OCI-M2 (cell line): Measurements from ENCODE around the gene GRIN2A.

Experiments
- DNase-seq: peaks from one replicate; lab custom pipeline; 2025; ENCODE audit not compliant: unreplicated experiment; lab: John Stamatoyannopoulos, UW

GRIN2A gene

GRCh38 chr16:9870962-9871361, 311.3 kb downstream of the GRIN2A start:
- DNase-seq = no peak

GRCh38 chr16:9869776-9870175, 312.5 kb downstream of the GRIN2A start:
- DNase-seq = no peak

- DNase-seq = no peak
Observed at GRCh38 chr16:9868606-9869149, 313.6 kb downstream of the GRIN2A start.

GRCh38 chr16:9867176-9867575, 315.1 kb downstream of the GRIN2A start:
- no peak for DNase-seq

- DNase-seq = no peak
Observed at GRCh38 chr16:9864461-9864860, 317.8 kb downstream of the GRIN2A start.

GRCh38 chr16:9862327-9862726, 319.9 kb downstream of the GRIN2A start:
- DNase-seq = no peak

GRCh38 chr16:9860876-9861275, 321.4 kb downstream of the GRIN2A start:
- no peak for DNase-seq

GRCh38 chr16:9859701-9860327, 322.4 kb downstream of the GRIN2A start:
- DNase-seq = no peak

DNA sequence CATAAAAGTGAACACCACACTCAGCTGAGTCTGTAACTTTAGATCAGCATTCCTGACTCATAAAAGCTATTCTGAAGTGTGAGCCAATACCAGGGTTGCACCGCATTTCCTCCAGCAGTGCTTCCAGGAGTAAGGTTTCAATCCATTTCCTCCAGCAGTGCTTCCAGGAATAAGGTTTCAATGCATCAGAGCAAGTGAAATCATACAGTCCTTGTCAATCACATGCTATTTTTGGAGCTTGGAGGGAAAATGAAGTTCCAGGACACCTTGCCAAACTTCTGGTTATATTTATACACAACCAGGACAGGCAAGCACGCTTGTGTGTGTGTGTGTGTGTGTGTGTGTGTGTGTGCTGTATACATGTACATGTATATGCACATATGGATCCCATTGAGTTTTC, 327.6 kb downstream of the GRIN2A start:
- DNase-seq = no peak

GRCh38 chr16:9852003-9852402, 330.2 kb downstream of the GRIN2A start:
- no peak for DNase-seq

DNA sequence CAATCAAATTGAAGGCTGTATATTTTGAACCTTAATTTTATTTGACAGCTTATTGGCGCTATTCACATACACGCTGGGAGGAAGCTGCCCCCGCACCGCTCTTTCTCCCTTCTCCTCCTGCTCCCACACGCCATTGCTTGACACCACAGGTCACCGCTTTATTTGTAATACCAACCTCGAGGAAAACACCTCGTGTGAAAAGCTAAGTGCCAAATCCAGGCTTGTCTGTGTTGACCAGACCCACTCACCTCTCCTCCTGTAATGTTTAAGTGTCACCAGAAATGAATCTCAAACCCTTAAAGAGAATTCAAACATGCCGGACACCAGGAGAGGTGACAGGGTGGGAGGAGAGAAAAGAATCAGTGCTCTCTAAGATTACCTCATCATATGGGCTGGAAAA, 331.4 kb downstream of the GRIN2A start:
- no peak for DNase-seq

GRCh38 chr16:9849697-9850245, 332.5 kb downstream of the GRIN2A start:
- no peak for DNase-seq

DNA sequence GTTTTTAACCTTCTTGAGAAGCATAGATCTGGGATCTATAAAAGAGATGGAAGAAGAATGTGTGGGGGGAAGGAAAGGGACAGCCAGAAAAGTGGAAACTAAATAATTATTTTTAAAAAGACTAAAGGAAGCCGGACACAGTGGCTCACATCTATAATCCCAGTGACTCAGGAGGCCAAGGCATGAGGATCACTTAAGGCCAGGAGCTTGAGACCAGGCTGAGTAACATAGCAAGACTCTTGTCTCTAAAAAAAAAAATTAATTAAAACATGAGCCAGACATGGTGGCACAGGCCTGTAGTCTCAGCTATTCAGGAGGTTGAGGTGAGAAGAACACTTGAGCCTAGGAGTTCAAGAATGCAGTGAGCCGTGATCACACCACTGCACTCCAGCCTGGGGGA, 335.1 kb downstream of the GRIN2A start:
- DNase-seq = no peak

DNA sequence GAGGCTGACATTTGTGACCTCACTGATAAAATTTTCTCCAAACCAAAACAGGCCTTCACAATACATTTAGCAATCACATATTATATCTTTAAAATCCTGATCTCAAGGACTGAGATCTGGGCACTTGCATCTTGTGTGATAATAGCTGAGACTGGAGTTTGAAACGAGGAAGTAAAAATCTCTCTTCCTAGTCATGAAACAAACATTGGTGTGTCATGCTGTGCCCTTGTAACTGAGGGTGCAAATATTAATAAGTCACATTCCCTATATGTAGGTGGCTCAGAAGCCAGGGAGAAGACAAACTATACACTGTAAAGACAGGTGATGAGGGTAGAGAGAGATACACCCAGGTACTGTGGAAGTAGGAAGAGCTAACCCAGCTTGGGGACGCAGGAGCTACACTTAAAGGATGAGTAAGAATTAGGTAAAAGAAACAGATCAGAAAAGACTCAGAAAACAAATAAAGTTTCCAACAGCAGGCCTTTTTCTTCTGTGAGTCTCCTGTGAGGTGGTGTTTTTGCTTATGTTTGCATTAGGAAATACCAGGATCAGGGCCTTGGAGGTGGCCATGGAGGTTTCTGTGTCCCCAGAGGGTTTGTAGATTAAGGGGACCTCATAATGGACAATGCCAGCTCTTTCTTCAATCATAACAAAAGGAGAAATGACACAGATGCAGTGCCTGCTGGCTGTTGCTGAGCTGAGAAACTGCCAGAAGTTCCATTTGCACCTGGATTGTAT, 335.7 kb downstream of the GRIN2A start:
- no peak for DNase-seq

GRCh38 chr16:9845661-9846361, 336.4 kb downstream of the GRIN2A start:
- no peak for DNase-seq

DNA sequence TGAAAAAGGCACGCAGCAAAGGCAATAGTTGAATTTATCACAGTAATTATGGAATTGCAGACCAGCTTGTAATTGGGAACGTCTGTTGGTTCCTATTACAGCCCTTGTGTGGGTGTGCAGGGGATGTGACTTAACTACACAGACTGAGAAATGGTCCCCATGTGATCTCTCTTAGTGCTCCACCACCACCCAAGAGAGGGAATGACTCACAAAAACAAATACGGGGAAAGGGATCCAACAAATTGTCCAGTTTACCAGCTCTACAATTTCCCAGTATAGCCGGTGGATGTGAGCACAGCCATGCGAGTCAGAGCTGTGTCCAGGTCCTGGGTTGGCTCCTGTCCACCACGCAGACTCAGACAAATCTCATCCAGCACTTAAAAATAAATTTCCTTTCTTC, 337.9 kb downstream of the GRIN2A start:
- DNase-seq = no peak

- DNase-seq = no peak
Observed at GRCh38 chr16:9843424-9844018, 338.7 kb downstream of the GRIN2A start.

GRCh38 chr16:9840761-9841665, 341.2 kb downstream of the GRIN2A start:
- DNase-seq = no peak

DNA sequence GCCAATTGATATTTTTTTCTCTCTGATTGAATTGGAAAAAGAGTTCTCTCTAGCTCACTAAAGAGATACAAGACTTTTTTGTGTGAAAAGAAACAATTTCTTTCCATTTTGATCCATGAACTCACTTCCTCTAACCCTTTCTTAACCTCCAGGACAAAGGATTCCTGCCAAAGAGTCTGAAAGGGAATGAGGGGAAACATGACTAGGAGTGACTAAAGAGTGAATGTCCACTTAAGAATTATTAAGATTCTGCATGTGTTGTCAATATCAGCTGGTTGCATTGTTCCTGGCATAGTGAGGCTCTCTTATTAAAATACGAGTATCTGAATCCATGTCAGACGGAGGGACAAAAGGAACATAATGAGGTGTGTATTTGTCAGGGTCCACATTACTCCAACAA, 344.7 kb downstream of the GRIN2A start:
- DNase-seq = no peak

- no peak for DNase-seq
Observed at GRCh38 chr16:9836118-9836736, 346.0 kb downstream of the GRIN2A start.
